ELF-1 (cell line): Measurements from ENCODE around the gene ZNF655.
"Not testable (repeated sequence)": the region's sequence is repeated elsewhere in the genome, so short reads cannot be mapped to it uniquely, and the experiment has no call there.

Experiments used
- DNase-seq: peaks from one replicate; pipeline ENCODE4 v3.0.0-alpha.2; 2016; ENCODE audit warnings: low read depth, low spot score

ZNF655 gene, protein sequence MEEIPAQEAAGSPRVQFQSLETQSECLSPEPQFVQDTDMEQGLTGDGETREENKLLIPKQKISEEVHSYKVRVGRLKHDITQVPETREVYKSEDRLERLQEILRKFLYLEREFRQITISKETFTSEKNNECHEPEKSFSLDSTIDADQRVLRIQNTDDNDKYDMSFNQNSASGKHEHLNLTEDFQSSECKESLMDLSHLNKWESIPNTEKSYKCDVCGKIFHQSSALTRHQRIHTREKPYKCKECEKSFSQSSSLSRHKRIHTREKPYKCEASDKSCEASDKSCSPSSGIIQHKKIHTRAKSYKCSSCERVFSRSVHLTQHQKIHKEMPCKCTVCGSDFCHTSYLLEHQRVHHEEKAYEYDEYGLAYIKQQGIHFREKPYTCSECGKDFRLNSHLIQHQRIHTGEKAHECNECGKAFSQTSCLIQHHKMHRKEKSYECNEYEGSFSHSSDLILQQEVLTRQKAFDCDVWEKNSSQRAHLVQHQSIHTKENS

DNA sequence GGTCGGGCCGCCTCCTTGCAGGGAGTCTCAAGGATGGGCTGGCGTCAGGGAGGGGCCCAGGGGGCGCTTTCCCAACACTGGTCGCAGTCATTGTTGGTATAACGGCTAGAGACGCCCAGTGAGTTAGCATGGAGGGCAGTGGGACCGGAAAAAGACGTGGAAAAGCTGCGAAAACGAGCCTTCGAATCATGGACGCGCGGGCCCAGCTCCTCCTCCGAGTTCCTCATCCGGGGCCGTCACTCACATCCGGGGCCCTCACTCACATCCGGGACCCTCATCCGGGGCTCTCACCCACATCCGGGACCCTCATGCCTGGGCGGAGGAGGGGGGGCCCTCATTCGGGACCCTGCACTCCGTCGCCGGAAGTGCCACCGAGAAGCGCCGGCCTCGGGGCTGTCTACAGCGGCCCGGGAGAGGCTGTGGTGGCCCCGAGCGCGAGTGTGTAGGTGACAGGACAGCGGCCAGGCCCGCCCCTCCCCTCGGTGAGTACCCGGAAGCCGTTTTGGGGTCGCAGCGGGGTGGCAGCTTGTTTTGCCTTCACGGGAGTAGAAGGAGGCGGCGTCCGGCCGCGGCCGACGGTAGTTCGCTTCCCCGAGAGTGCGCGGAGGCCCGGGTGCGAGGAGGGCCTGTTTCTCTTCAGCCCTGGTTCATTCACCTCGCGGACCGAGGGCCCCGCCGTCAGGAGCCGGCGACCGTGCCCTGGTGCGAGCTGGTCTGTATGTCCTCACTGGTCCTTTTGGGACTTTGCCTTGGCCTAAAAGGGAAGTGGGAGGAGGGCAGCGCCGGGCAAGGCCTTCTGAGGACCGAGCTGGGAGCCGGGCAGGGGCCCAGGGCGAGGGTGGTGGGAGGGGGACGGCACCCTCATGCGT, at the start of gene ZNF655:
TSS of gene ZNF655 (plus strand) at position 337 of the 869 bp plus-strand sequence. CDS start 1,918 bp downstream, outside the sequence.
- DNase-seq: peak; percentile 95

DNA sequence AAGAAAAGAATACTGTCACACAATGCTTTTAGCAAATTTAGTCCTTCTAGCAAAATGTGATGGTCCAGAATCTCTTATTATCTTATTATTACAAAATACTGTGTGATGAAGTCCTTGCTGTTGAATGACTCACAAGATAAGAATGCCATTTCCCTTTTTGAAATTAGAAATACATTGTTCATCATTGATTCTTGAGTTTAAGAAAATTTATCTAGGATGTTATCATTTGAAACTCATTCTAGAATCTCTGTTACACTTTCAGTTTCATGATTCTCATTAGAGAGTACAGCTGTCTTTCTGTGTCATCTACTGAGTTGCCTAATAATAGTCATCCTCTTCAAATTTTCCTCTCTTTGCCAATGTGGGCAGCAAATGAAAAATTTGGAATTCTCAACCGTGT, 44.4 kb upstream of the ZNF655 start:
- DNase-seq: no peak

DNA sequence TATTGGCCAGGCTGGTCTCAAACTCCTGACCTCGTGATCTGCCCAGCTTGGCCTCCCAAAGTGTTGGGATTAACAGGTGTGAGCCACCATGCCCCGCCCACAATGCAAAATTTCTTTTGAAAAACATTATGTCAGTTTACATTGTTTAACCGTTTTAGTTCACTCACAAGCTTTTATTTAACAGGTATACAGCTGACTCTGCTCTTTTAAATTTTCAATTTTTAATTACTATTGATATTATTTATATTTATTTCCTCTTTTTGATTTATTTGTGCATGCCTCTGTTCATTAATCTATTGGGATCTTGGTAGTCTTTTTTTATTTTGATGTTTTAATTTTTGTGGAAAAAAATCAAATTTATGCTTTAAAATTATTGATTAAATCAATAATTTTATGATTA, 37.0 kb upstream of the ZNF655 start:
- DNase-seq: no peak

DNA sequence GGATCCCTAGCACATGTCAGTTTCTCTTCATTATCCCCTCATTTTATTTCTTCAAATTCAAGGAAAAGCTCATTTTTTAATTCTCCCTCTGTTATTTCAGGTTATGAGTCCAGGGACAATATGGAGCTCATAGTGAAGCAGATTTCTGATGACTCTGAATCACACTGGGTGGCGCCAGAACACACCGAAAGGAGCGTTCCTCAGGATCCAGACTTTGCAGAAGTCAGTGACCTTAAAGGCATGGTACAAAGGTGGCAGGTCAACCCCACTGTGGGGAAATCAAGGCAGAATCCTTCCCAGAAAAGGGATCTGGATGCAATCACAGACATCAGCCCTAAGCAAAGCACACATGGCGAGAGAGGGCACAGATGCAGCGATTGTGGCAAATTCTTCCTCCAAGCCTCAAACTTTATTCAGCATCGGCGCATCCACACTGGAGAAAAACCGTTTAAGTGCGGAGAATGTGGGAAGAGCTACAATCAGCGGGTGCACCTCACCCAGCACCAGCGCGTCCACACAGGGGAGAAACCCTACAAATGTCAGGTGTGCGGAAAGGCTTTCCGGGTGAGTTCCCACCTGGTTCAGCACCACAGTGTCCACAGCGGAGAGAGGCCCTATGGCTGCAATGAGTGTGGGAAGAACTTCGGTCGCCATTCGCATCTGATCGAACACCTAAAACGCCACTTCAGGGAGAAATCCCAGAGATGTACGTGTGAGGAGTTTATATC, 32.6 kb upstream of the ZNF655 start:
- DNase-seq: peak; percentile 8

DNA sequence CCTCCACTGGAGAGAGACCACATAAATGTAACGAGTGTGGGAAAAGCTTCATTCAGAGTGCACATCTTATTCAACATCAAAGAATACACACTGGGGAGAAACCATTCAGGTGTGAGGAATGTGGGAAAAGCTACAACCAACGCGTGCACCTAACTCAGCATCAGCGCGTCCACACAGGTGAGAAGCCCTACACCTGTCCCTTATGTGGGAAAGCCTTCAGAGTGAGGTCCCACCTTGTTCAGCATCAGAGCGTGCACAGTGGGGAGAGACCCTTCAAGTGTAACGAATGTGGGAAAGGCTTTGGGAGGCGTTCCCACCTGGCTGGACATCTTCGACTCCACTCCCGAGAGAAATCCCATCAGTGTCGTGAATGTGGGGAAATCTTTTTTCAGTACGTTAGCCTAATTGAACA, 27.1 kb upstream of the ZNF655 start:
- peak; percentile 3 for DNase-seq

DNA sequence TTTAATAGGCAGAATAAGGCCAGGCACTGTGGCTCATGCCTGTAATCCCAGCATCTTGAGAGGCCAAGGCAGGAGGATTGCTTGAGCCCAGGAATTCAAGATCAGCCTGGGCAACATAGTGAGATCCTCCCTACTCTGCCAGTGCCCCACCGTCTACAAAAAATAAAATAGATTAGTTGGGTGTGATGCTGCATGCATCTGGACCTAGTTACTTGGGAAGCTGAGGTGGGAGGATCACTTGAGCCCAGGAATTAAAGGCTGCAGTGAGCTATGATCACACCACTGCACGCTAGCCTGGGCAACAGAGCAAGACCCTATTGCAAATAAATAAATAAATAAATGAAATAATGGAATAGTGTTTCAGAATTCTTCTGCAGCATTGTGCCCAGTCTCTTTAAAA, 22.8 kb upstream of the ZNF655 start:
- DNase-seq: no peak

DNA sequence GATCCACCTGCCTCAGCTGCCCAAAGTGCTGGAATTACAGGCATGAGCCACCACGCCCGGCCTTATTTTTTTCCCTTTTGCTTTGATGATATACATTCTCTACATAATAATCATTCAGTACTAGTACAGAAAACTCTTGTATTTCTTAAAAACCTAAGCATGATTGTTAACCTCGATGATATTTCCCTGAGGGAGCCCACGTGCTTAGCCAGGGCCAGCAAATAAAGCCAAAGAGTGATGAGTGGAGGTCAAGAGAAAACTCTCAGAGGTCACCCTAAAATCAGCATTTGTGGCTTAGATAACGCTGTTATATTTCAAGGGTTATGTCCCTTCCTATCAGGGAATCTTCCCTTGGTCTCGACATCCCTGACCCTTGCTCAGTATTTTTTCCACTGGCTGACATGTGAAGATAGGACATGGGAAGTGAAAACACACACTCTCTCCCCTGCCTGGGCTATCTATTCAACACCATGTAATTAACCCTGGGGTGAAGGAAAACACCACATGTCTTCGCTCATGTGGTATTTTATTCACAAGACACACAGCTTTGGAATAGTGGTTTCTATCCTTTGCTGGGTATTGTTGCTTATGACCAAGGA, 19.1 kb upstream of the ZNF655 start:
- DNase-seq: no peak

DNA sequence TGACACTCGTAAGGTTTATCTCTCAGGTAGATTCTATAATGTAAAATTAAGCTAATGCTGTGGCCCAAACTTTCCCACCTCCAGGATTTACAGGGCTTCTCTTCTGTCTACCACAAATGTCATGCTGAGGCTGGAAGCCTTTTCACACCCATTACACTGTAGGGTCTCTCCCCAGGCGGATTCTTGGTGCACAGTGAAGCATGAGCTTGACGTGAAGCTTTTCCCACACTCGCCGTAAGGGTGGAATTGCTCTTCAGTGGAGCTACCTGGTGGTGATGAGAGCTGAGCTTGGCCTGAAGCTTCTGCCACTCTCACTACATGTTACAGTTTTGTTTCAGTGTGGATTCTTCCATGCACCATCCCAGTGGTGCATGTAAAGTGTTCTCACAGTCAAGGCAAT, 17.9 kb upstream of the ZNF655 start:
- no peak for DNase-seq

DNA sequence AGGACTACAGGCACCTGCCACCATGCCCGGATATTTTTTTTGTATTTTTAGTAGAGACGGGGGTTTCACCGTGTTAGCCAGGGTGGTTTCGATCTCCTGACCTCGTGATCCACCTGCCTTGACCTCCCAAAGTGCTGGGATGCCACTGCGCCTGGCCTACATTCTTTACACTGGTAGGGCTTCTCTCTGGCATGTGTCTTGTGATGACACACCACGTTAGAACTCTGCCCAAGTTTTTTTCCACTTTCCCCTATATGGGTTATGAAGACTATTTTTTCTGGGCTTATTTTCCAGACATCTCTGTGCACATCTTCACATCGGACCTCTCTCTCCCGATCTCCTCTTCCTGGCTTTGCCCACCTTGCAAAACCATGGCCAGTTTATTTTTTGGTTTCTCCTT, 17.2 kb upstream of the ZNF655 start:
- DNase-seq: no peak

DNA sequence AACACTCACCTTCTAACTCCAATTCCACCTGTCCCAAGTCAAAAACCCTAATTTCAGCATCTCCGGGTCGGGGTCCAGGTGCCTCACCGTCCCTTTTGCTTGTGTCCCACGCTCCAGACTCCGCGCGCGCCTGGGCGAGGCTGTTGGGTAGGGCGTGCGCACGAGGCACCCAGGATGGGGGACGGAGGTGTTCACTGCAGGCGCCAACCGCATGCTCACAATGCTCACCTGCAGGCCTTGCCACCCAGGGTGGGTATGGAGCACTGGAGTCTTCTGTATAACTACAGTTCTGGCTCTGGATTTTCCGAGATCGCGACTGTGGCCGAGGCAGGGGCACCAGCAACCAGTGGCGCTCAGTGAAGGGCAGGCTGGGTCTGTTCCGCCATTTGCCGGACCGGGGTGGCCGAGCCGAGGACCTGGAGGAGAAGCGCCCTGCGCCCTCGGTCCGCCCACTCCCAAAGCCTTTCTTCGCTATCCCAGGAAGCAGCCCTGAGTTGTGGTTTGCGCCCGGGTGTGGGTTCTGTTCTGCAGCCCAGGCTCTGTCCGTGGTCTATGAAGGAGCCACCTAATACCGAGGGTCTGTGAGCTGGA, 15.3 kb upstream of the ZNF655 start:
- no peak for DNase-seq

DNA sequence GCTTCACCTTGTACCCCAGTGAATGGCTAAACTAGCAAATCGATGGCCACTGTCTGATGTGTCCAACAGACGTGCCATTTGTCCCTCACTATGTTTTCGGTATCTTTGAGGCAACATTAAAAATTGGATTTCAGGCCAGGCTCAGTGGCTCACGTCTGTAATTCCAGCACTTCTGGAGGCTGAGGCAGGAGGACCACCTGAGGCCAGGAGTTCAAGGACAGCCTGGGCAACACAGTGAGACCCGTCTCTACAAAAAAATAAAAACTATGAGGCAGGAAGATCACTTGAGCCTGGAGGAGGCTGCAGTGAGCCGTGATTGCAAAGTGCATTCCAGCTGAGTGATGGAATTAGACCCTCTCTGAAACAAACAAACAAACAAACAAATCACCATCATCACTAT, 14.5 kb upstream of the ZNF655 start:
- DNase-seq: no peak

DNA sequence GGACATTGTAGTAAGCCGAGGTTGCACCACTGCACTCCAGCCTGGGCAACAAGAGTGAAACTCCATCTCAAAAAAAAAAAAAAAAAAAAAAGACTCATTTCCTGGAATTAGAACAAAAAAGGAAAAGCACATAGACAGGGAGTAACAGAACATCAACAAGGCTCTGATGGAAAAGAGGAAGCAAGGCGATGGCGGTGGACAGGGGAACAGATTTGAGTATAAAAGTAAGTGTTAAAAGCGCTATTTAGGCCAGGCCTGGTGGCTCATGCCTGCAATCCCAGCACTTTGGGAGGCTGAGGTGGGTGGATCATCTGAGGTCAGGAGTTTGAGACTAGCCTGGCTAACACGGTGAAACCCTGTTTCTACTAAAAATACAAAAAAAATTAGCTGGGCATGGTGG, 13.1 kb upstream of the ZNF655 start:
- DNase-seq: not testable (repeated sequence)

DNA sequence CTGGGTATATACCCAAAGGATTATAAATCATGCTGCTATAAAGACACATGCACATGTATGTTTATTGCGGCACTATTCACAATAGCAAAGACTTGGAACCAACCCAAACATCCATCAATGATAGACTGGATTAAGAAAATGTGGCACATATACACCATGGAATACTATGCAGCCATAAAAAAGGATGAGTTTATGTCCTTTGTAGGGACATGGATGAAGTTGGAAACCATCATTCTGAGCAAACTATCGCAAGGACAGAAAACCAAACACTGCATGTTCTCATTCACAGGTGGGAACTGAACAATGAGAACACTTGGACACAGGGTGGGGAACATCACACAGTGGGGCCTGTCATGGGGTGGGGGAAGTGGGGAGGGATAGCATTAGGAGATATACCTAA, 8.9 kb upstream of the ZNF655 start:
- not testable (repeated sequence) for DNase-seq

DNA sequence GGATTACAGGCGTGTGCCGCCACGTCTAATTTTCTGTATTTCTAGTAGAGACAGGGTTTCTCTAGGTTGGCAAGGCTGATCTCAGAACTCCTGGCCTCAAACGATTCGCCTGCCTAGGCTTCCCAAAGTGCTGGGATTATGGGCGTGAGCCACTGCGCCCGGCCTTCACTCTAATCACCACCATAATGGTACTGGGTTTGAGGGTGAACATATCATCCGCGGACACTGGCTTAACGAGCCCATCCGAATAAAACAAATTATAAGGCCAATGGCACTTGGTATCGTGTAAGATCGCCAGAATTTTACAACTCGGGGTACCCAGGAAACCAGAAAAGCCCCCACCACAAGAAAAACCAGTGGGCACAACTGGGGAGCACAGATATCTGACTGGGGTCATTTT, 7.1 kb upstream of the ZNF655 start:
- DNase-seq: no peak

DNA sequence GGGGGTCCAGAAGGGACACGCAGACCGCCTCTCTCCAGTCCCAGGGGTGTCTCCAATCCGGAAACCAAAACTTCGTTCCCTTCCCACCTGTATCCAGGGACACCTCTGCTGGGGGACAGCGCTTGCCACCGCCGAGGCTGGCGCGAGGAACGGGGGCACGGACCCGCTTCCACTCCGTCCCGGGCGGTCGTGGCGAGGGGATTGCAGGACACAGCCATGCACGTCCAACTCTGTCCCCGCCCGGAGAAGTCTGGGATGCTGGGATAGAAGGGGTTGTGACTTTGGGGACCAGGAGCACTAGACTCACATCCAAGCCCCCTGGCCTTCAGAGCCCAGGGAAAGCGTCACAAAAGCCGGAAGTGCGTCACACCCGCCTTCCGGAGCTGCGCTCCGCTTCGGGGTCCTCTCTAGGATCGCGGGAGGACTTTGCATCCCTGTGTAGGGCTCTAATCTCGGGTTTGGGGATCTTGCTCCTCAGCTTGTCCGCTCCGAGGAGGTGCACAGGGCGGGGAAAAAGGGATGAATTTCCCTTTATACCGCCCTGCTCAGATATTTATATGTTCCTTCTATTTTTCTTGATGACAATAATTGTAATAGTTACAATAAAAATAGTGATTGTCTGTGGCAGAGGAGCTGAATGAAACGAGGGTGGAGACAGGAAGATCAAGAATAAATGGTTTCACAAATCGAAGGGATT, 6.5 kb upstream of the ZNF655 start, which contains the start of gene FAM200A:
TSS of gene FAM200A (minus strand) at position 348 of the 697 bp plus-strand sequence. CDS start 3,707 bp downstream, outside the sequence.
- peak; percentile 90 for DNase-seq

DNA sequence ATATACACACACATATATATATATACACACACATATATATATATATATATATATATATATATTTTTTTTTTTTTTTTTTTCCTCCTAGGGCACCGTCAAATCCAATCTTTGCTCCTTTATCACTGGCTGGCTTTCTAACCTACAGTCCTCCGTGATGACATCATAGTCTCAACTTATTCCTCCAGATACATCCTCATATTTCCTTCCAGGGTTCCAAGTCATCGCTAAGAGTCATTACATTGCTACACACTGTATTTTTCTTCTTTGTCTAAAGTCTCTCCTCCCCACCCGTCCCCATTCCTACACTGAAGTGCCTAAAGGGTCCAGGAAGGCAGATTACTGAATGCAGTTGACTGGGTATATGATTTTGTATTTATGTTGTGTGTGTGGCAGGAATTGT, 5.4 kb upstream of the ZNF655 start:
- DNase-seq: no peak

DNA sequence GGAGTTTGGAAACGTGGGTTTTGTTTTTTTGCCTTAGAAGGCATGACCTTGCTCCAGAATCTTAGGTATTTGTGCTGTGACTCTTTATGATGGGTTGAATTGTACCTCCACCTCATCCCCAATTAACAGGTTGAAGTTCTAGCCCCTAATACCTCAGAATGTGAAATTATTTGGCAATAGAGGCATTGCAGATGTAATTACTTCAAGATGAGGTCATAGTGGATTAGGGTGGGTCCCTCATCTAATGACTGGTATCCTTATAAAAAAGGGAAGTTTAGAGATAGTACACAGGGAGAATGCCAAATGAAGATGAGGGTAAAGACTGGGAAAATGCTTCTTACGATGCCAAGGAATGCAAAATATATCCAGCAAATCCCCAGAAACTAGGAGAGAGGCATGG, 3.5 kb upstream of the ZNF655 start:
- DNase-seq: no peak

DNA sequence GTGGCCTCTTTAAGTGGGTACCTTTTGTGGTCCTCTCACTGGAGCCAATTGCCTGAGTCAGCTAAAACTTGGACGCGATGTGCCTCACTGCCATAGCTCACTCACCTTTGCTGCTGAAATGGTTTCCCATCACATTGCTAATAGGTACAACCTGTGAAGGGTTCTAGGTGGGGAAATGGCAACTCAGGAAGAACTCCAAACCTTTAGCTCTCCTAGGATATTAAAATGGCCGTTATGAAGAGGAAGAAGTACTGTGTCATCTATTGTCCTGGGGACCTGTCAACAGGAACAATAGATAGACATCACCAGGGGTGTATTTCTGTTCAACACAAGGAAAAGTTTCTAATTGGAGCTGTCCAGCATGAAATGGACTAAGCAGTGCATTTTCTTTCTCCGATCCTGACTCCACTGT, 1.2 kb upstream of the ZNF655 start:
- no peak for DNase-seq

DNA sequence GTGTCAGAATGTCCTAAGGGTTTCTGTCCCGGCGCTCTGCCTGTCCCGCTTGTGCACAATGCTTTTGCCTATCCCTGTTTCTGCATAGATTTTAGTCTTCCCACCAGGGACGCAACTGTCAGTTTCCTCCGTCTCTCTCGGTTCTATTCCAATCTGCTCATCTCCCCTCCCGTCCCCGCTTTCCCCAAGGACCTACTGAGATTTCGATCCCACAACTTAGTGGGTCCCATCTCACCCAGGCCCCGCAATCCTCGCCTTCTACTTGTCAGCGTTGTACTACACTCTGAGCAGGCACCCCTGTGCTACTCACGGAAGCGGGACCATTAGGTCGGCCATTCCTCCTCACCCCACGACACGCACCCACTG, 519 bp upstream of the ZNF655 start:
- DNase-seq: no peak

DNA sequence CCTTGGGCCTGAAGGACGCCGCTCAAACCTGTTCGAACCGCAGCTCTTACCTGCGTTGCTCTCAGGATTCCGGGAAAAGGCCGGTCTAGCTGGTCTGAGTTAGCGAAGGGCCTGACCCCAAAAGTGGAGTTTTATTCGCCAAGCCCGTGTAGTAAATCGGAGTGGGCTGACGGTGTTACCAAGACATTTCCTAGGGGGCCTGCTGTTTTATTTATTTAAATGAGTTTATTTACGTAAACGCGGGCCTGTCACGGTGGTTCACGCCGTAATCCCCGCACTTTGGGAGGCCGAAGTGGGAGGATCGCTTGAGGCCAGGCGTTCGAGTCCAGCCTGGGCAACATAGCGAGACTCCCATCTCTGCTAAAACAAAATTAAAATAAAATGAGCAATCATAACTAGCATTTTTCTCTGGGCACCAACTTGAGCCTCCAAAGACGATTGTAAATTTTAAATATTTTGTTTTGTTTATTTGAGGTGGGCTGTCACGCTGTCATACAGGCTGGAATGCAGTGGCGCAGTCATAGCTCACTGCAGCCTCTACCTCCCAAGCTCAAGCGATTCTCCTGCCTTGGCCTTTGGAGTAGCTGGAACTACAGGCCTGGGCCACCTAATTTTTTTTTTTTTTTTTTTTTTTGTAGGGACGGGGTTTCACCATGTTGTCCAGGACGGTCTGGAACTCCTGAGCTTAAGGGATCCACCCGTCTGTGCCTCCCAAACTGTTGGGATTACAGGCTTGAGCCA, 903 bp downstream of the ZNF655 start:
- peak; percentile 24 for DNase-seq
